NCI-H526 (cell line): Measurements from ENCODE around the gene PRKG1.
"Not testable (repeated sequence)": the region's sequence is repeated elsewhere in the genome, so short reads cannot be mapped to it uniquely, and the experiment has no call there.

Experiments used
- DNase-seq, 2 experiments: peaks; one replicate each; lab custom pipeline; 2025; lab: John Stamatoyannopoulos, UW

The PRKG1 gene

GRCh38 chr10:52129410-52130178, 1055.3 kb downstream of the PRKG1 start:
- DNase-seq = no peak

GRCh38 chr10:52135101-52135500, 1060.8 kb downstream of the PRKG1 start:
- DNase-seq = no peak

GRCh38 chr10:52136921-52137320, 1062.6 kb downstream of the PRKG1 start:
- DNase-seq = no peak

- DNase-seq = no peak
Observed at GRCh38 chr10:52143338-52143737, 1069.1 kb downstream of the PRKG1 start.

GRCh38 chr10:52145636-52146035, 1071.3 kb downstream of the PRKG1 start:
- DNase-seq = peak in 1 of 2 experiments; percentile 25

- no peak for DNase-seq
Observed at GRCh38 chr10:52146766-52147165, 1072.5 kb downstream of the PRKG1 start.

GRCh38 chr10:52170776-52171175, 1096.5 kb downstream of the PRKG1 start:
- no peak for DNase-seq

GRCh38 chr10:52172581-52172980, 1098.3 kb downstream of the PRKG1 start:
- DNase-seq = no peak

GRCh38 chr10:52185256-52185655, 1111.0 kb downstream of the PRKG1 start:
- DNase-seq = no peak

GRCh38 chr10:52187521-52188258, 1113.4 kb downstream of the PRKG1 start:
- no peak for DNase-seq

GRCh38 chr10:52191049-52191448, 1116.8 kb downstream of the PRKG1 start:
- DNase-seq = no peak

- DNase-seq = no peak
Observed at GRCh38 chr10:52194191-52194590, 1119.9 kb downstream of the PRKG1 start.

GRCh38 chr10:52194716-52195115, 1120.4 kb downstream of the PRKG1 start:
- DNase-seq = no peak

GRCh38 chr10:52197098-52197497, 1122.8 kb downstream of the PRKG1 start:
- DNase-seq = no peak

- DNase-seq = no peak
Observed at GRCh38 chr10:52198540-52198939, 1124.3 kb downstream of the PRKG1 start.

GRCh38 chr10:52204906-52205305, 1130.6 kb downstream of the PRKG1 start:
- DNase-seq = not testable (repeated sequence)

- DNase-seq = no peak
Observed at GRCh38 chr10:52208365-52208764, 1134.1 kb downstream of the PRKG1 start.

GRCh38 chr10:52210161-52210560, 1135.9 kb downstream of the PRKG1 start:
- no peak for DNase-seq

GRCh38 chr10:52212062-52212461, 1137.8 kb downstream of the PRKG1 start:
- DNase-seq = no peak

- no peak for DNase-seq
Observed at GRCh38 chr10:52212802-52213201, 1138.5 kb downstream of the PRKG1 start.

GRCh38 chr10:52213321-52213752, 1139.0 kb downstream of the PRKG1 start:
- DNase-seq = no peak

GRCh38 chr10:52215745-52216361, 1141.6 kb downstream of the PRKG1 start:
- DNase-seq = peak; percentile 25 to 41

- no peak for DNase-seq
Observed at GRCh38 chr10:52216852-52217251, 1142.6 kb downstream of the PRKG1 start.
